Vagina (tissue), 2 donors: Measurements from ENCODE around the gene BTN1A1.

Experiments used
- POLR2AphosphoS5 ChIP-seq, 2 donors: sonication (generic); formaldehyde crosslinking; IDR thresholded peaks; one replicate each; pipeline ENCODE4 v1.9.0; 2017; ENCODE audit warnings: antibody characterized with exemption in 2 of 2, mild to moderate bottlenecking in 2 of 2, low read depth in 1 of 2; ENCODE audit not compliant: insufficient read depth in 1 of 2
- TF ChIP-seq, protein P1 (sequence below), 3 experiments: fragments of 450-650 bp in 2 of 3; fragments of 200-600 bp in 1 of 3; sonication (generic) in 1 of 3; IDR thresholded peaks; one replicate each; pipeline ENCODE4 v1.5.1; 2017 to 2019; ENCODE audit warnings: antibody characterized with exemption in 3 of 3, mild to moderate bottlenecking in 2 of 3, moderate library complexity in 2 of 3

DNA sequence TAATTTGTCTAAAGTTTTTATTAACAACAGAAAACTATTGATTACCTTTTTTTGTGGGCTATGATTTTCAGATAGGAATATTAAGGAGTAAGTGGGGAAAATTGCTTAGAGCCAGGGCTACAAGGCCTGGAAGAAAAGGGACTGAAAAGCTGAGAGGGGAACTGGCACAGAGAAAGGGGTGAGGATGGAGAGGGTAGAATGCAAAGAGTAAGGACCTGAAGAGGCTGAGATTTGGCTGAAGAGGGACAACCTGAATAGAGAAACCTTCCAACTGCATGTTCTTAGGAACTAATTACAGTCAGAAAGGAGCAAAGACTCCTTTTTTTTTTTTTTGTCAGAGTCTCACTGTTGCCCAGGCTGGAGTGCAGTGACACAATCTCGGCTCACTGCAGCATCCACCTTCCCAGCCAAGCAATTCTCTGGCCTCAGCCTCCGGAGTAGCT lies 25.6 kb upstream of the BTN1A1 start:
- TF ChIP-seq, protein P1, sequence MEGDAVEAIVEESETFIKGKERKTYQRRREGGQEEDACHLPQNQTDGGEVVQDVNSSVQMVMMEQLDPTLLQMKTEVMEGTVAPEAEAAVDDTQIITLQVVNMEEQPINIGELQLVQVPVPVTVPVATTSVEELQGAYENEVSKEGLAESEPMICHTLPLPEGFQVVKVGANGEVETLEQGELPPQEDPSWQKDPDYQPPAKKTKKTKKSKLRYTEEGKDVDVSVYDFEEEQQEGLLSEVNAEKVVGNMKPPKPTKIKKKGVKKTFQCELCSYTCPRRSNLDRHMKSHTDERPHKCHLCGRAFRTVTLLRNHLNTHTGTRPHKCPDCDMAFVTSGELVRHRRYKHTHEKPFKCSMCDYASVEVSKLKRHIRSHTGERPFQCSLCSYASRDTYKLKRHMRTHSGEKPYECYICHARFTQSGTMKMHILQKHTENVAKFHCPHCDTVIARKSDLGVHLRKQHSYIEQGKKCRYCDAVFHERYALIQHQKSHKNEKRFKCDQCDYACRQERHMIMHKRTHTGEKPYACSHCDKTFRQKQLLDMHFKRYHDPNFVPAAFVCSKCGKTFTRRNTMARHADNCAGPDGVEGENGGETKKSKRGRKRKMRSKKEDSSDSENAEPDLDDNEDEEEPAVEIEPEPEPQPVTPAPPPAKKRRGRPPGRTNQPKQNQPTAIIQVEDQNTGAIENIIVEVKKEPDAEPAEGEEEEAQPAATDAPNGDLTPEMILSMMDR (IDR thresholded peaks at IDR 0.05): no peak
- no peak for TF ChIP-seq POLR2AphosphoS5 (IDR thresholded peaks at IDR 0.05; ENCODE audit: insufficient read depth in 1 of 2, low read depth in 1 of 2)
